GM21381 (cell line): ENCODE data around the gene COL4A2.

Source experiments
- ATAC-seq: cut with Tn5 transposase; IDR thresholded peaks from one replicate; pipeline ENCODE4 v1.9.1; 2021; ENCODE audit warnings: mild to moderate bottlenecking, moderate library complexity; ENCODE audit not compliant: unreplicated experiment

Gene COL4A2

GRCh38 chr13:110351636-110352420 lies 44.7 kb downstream of the COL4A2 start:
- ATAC-seq, result no peak

DNA sequence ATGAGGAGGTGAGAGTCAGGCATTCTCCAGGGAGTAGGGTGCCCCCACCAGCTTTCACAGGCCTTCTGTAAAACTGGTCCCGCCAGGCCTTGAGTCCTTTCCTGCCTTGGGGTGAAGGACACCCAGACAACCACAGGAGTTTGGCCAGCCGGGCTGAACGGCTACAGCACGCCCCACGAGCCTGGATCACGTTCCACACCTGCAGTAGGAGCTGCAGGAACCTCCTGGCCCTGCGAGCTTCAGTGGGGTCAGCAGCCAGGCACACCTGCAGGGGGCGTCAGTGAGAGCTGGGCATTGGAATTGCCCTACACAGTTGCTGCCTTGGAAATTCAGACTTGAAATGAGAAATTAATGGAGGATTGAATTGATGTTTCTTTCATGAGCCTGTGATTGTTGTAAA lies 45.7 kb downstream of the COL4A2 start:
- ATAC-seq, result no peak

GRCh38 chr13:110353339-110353977 lies 46.4 kb downstream of the COL4A2 start:
- no peak for ATAC-seq

GRCh38 chr13:110354123-110354627 lies 47.1 kb downstream of the COL4A2 start:
- no peak for ATAC-seq

DNA sequence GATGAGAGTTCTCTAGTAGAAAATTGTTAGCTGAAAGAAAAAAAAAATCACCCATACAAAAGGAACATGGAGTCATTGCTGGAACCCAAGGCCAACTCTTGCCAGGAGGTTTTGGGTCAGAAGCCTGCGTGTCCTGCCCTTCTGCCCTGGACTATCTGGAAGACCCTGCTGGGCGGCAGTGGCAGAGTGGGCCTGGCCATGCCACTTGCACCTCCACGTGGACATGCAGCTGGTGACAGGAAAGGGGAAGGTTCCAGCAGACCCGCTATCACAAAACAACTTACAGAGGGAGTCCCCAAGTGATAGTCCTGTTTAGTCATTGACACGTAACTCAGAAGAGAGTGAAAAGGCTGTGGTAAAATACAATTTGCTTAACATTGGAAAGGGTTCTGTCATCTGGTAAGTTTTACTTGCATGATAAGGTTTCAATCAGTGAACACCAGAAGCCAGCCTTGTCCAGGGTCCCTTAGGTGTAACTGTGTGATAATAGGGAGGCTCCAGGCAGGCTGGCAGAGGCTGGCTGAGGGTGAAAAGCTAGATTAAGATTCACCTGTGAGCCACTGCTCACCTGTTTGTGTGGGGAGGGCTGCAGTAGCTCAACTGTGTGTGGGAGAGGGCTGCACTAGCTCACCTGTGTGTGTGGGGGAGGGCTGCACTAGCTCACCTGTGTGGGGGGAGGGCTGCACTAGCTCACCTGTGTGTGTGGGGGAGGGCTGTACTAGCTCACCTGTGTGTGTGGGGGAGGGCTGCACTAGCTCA lies 47.8 kb downstream of the COL4A2 start:
- ATAC-seq, result no peak

- ATAC-seq, result no peak
These were observed 49.3 kb downstream of the COL4A2 start for GRCh38 chr13:110356362-110356761.

DNA sequence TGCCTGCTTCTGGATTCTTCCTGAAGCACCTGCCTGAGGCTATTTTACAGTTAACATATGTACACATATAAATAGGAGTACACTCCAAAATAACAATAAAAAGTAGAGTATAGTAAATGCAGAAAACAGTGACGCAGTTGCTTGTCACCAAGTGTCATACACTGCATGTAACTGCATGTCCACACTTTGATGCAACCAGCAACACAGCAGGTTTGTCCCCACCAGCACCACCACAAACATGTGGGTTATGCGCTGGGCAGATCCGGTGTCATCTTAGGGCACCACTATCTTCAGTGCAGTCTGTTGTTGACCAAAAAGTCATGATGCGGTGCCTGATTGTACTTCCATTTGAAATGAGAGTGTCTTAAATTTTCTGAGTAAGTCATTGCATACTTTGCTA lies 51.3 kb downstream of the COL4A2 start:
- ATAC-seq, result no peak

DNA sequence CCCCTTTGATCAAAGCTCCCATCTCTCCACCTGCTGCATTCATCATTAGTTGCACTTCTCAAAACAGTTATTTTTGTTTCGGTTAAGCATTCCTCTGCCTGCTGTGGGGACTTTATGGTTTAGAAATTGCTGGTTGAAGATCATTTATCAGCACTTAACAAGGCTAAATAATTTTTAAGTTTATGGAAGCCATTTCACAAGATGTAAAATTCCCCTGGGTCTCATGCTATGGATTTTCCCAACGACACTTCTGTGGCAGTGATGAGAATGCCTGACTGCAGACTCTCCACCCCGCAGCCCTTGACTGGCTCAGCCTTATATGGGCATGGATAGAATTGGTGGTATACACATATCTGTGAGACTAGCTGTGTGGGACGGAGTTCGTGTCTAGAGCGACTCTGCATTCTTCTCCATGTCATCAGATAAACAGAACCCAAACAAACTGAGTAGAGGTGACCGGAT lies 52.8 kb downstream of the COL4A2 start:
- no peak for ATAC-seq

DNA sequence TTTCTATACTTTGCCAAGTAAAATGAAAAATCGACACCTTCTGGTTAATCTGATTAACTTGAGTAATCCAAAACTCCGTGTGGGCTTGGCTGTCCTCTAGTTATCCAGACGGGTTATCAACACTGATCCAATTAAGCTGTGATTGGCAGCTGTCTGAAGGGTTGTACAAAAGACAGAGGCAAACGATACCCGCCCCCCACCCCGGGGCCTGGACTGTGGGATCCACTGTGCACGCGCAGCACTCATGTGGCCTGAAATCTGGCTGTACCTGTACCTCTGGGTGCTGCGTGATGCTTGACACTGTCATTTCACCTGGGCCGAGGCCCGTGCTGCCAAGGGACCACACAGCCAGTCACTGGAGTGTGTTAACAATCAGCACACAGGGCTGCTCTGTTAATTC lies 53.5 kb downstream of the COL4A2 start:
- no peak for ATAC-seq

DNA sequence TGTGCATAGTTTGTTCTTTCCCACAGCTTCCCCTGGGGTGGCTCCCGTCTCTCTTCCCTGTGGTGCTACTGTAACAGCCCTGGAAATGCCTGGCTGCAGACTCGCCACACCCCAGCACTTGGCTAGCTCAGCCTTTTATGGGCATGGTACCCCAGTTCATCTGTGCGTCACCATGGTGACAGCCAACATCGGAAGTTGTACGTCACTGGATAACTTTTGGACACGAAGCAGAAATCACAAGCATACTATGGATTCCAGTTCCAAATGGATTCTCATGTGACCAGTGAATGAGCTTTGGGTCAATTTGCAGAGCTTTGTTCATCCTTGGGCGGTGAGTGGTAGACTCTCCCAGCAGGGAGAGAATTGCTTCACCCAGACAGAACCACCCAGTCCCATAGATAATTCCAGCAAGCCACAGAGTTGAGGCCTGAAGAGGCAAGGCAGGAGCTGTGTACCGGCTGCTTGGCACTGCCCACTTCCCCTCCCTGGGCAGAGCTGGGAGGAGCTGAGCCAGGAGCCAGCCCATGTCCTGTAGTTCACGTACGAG lies 54.4 kb downstream of the COL4A2 start:
- ATAC-seq, result no peak

GRCh38 chr13:110363010-110363409 lies 55.9 kb downstream of the COL4A2 start:
- ATAC-seq, result no peak

GRCh38 chr13:110364081-110364480 lies 57.0 kb downstream of the COL4A2 start:
- ATAC-seq, result no peak

GRCh38 chr13:110365876-110366275 lies 58.8 kb downstream of the COL4A2 start:
- ATAC-seq, result no peak

- no peak for ATAC-seq
These were observed 59.6 kb downstream of the COL4A2 start for GRCh38 chr13:110366733-110367132.

- no peak for ATAC-seq
These were observed 60.5 kb downstream of the COL4A2 start for GRCh38 chr13:110367620-110368019.

DNA sequence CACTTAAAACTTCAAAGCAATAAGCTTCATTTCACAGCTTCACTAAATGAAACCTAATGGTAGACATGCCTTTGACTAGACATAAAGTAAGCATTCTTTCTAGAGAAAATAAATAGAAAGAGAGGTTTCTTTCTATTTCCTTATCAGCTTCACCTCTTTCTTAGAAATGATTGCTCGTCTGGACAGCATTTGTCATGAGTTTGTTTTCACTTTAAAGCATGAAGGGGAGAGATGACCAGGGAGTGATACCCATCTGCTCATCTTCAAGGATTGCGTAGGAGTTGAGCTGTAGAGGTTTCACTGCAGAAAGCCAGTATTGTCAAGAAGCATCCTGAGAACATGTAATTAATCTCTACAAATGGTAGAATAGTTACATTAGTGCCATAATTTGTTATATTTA lies 61.3 kb downstream of the COL4A2 start:
- ATAC-seq, result no peak

GRCh38 chr13:110369400-110369799 lies 62.3 kb downstream of the COL4A2 start:
- ATAC-seq, result no peak

- peak; percentile 71 for ATAC-seq
These were observed 64.7 kb downstream of the COL4A2 start for GRCh38 chr13:110371550-110372465.

DNA sequence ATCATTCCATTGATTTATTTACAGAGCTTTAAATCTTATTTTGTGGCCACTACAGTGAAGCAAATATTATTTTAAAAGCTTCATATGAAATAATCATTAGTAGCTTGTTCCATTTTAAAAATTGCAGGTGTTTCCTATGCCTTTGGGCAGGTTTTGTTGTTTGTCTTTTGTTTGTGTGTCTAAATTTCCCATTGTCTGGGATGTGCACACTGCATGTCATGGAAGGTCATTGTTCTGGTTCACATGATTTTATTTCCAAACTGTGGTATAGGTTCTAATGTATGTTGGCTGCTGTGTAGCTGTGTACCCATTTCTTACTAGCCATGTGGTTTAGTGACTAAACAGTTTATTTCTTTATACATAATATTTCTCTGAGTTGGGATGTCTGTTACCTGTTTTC lies 65.6 kb downstream of the COL4A2 start:
- ATAC-seq, result no peak

DNA sequence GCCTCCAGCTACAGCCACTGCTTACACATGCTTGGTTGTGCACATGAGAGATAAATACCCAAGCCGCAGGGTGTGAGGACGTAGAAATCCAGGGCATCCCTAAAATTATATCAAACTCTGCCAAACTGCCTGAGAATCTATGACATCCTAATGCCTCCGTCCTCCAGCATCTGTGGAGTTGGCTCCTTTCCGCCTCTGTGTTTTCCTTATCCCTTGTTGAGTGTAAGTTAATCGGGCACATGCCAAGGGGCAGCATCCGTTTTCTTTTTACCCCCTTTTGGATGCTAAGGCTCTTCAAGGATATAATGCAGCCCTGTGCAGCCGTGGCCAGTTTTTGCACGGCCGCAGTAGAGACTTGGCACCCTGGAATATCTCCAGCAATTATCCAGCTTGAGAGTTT lies 66.5 kb downstream of the COL4A2 start:
- ATAC-seq, result no peak
